IPS DF 19.7 (cell line): ENCODE data around the gene ATP2B3.

Experiments
- DNase-seq: peaks from one replicate; pipeline ENCODE4 v3.0.0-alpha.2; 2013; ENCODE audit warnings: low read depth, low spot score

The ATP2B3 gene

GRCh38 chrX:153488231-153488914 is 29.1 kb upstream of the ATP2B3 start:
- no peak for DNase-seq

- DNase-seq: no peak
Measured at GRCh38 chrX:153490217-153490930, 27.1 kb upstream of the ATP2B3 start.

DNA sequence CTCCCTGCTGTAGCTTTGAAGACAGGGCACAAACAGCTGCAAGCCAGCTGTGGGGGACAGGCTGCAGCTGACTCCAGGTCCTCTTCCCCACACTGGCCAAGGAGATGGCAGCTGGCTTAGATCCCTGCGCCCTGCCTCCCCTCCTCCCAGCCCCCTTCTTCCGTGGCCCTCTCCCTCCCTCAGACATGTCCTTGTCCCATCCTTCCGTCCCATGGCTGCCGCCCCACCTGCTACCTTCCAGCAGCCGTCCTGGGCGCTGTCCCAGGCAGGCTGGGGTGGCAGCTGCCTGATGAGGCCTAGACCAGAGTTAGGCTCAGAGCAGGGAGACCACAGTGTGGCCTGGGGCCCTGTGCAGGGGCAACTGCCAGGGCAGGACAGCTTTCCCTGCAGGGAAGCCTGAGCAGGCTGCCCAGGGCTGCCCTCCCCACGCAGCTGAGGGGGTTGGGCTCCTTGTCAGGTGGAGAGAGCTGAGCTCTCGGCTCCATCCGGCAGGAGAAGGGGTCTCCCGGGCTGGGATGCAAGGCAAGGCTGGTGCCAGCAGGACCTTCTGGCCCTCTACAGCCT is 26.0 kb upstream of the ATP2B3 start:
- no peak for DNase-seq

DNA sequence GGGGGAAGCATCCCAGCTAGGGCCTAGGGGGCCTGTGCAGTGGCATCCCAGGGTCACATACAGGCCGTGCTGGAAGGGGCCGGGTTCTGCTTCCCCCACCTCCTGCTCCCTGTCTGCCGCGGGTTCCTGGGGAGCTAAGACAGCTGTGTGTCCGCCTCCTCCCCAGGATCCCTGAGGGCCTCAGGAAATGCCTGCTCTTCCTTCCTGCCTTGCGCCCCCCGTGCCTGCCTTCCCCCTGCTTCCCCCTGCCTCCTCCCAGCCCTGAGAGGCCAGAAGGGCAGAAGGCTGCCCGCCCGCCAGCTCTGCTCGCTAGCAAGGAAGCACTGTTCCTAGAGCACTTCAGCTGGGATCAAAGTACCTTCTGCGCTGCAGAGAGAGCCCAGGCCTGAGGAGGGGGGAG is 25.5 kb upstream of the ATP2B3 start:
- DNase-seq: no peak

- no peak for DNase-seq
Measured at GRCh38 chrX:153492543-153492942, 24.9 kb upstream of the ATP2B3 start.

DNA sequence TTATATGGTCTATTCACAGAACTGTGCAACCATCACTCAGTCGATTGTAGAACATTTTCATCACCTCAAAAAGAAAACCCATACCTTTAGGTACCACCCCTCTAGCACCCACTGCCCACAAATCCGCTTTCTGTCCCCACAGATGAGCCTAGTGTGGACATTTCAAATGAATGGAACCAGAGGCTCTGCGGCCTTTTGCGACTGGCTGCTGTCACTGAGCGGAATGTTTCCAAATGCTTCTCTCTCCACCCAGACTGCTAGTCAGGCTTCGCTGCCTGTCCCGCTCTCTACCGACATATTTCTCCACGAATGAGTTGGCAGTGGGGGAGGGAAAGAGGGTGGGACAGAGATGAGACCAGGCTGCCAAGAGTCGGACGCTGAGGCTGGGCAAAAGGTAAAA is 24.4 kb upstream of the ATP2B3 start:
- DNase-seq: no peak

DNA sequence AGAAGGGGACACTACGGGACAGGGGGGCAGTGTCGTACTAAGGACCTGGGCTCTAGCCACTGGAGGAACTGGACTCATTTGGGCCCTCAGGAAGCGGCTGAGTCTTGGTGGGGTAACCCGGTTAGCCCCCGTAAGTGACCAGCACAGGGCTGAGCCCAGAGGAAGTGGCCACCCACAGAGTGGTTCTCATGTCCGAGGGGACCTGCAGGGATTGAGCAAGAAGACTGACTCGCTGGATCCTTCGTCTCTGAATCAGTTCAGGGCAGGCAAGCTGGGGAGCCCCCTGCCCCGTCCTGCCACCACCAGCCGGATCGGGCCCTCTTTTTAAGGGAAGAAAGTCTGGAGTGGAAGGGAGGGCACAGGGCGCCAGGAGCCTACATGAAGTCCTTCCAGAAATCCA is 23.4 kb upstream of the ATP2B3 start:
- DNase-seq: no peak

DNA sequence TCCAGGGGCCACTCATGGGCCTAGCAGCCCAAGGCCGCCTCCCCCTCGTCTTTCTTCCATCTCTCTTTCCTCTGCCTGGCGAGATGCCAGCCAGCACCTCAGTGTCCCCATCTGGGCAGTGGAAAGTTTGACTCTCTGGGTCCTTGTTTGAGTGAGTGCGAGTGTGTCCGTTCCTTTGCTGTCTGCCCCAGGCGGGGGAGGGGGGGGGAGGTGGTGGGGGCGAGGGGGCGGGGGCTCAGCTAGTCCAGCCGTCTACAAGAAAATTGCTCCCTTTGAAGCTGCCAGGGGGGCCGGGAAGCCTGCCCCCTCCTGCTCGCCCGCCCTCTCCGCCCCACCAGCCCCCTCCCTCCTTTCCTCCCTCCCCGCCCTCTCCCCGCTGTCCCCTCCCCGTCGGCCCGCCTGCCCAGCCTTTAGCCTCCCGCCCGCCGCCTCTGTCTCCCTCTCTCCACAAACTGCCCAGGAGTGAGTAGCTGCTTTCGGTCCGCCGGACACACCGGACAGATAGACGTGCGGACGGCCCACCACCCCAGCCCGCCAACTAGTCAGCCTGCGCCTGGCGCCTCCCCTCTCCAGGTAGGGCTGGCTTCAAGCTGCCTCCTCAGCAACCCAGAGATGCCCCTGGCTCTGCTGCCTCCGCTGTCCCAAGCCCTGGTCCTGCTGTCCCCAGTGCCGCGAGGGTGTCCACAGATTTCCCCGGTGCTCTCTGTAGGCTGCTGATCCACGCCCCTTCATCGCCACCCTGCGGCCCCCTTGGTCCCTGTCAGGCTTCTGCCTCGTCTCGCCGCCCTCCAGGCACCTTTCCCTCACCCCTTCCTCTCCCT is 22.7 kb upstream of the ATP2B3 start, which contains the start of gene BGN:
Gene BGN, plus strand, starts transcription at position 440 of the 821 bp plus-strand sequence. CDS start 9,652 bp downstream, outside the sequence.
- DNase-seq: no peak

DNA sequence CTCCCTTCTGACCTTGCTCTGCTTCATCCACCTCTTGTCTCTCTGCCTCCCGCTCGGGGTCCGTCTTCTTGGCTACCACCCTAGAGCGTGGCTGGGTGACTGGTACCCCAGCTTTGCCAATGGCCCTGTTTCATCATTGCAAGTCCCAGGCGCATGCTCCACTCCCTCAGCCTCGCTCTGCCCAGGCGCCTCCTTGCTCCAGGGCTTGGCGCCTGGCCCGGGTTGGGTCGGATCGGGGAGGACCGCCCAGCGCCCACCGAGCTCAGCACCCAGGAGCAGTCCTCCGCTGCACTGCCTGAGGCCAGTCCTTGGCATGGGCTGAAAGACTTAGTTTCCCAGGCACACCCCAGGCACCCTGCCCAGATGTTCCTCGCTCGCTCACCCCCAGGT is 22.1 kb upstream of the ATP2B3 start:
- no peak for DNase-seq

DNA sequence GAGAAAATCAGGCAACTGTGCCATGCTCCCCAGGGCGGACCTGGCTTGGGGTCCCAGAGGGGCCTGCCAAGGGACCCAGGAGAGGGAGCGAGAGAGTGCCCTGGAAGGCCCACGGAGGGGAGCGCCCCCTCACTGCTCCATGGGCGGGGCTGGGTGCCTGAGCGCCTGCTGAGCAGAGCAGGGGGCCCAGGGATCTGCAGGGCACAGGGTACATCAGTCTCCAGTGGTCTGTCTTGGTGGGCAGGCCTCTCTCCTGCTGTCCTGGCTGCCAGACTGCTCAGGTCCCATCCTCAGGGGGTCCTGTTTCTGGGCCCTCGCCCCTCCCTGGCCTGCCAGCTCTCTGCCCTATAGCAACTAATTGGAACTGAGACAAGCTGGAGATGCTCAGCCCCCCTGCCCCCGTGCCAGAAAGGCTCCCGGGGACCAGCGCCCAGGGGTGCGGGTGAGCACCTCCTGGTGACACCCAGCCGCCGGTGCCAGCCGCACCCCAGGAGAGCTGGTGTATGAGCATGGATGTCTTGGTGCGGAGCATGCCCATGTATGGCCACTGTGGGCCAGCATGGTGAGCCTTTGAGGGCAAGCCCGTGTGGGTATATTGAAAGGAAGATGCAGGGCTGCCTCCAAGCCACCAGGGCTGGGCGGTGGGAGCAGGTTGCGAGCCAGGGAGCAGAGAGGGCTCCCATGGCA is 21.4 kb upstream of the ATP2B3 start:
- no peak for DNase-seq

- no peak for DNase-seq
Measured at GRCh38 chrX:153496590-153496959, 20.9 kb upstream of the ATP2B3 start.

GRCh38 chrX:153498453-153498852 is 19.0 kb upstream of the ATP2B3 start:
- DNase-seq: no peak

GRCh38 chrX:153499341-153499740 is 18.1 kb upstream of the ATP2B3 start:
- no peak for DNase-seq

GRCh38 chrX:153499876-153500275 is 17.6 kb upstream of the ATP2B3 start:
- no peak for DNase-seq

- no peak for DNase-seq
Measured at GRCh38 chrX:153500676-153501280, 16.7 kb upstream of the ATP2B3 start.

DNA sequence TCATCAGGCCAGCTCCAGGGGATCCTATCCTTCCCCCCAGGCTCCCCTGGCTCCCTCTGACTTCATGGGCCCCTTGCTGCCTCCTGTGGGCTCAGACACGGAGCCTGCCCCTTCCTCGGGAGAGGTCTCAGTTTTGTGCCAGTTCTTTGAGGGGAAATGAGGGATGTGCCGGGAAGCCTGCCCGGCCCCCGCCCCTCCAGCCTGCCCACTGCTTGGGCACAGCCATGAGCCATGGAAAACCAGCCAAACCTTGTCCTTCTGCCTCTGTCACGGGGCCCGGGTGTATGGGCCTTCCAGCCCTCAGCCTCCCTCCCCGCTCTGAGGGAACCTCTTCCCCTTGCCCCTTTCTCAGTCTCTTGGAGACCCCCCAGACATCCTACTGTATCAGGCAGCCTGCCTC is 15.9 kb upstream of the ATP2B3 start:
- DNase-seq: no peak

DNA sequence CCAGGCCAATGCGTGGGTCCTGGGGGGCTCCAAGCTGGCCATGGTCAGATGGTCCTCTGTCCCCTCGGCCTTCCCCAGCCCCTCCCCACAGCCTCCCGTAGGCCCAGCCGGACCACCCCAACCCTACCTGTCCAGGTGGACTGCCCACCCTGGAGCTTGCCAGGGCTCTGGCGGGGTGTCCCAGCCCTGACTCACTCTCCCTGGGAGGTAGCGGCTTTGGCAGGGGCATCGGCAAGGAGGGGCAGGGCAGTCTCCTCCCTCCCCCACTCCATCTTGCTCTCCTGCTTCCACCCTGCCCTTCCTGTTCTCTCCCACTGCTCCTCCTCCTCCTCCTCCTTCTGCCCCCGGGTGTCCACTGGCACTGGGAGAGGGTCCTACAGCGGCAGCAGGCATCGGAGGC is 15.3 kb upstream of the ATP2B3 start:
- no peak for DNase-seq

DNA sequence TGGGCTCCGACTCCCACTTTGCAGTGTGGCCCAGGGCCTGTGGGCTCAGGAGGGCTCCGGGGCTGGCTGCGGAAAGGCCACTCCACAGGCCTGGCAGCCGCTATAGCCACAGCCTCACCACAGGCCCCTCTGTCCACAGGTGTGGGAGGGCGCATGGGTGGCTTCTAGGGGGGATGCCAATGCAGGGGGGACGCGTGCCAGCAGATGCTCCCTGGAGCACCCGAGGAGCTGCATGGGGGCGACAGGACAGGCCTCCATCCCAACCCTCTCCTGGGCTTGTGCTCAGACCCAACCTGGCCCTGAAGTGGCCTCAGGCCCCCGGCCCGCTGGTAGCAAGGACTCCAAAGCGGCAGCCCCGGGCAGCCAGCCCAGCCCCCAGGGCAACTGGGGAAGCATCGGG is 14.6 kb upstream of the ATP2B3 start:
- no peak for DNase-seq

DNA sequence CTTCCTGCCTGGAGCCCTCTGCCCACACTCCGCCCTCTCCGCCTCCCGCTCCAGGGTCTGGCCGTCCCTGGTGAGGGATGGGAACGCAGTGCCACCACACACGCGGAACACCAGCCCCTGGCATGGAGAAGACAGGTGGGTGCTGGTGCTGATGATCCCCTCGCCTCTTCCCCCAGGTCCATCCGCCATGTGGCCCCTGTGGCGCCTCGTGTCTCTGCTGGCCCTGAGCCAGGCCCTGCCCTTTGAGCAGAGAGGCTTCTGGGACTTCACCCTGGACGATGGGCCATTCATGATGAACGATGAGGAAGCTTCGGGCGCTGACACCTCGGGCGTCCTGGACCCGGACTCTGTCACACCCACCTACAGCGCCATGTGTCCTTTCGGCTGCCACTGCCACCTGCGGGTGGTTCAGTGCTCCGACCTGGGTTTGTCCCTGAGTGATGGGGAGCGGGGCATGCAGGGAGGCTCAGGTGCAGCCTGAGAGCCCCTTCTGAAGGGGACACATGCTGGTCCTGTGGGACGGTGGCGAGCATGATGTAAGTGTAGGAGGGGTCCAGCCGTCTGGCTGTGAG is 12.9 kb upstream of the ATP2B3 start:
- DNase-seq: no peak

DNA sequence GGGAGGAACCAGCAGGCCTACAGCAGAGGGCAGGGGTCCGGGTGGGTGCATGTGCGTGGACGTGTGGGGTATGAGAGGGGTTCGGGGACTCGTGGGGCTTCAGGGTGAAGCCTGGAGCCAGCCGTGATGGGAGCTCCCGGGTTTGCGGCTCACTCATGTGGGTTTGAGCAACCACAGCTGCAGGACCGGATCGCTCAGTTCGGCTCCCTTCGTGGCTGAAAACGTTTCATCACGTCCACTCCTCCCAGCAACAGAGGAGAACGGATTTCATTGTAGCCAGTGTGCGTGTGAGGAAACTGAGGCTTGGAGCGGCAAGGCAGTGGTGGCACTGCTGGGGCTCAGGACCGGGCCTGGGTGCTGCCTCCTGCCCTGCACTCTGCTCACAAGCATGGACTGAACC is 12.1 kb upstream of the ATP2B3 start:
- DNase-seq: no peak
